ENCODE measurements around the gene CFH.

CFH gene

GRCh38 chr1:196723325-196724185, 71.7 kb downstream of the CFH start:
- peak; percentile 72 for TF ChIP-seq CTCF (IDR thresholded peaks at IDR 0.05; ENCODE audit: extremely low read depth, insufficient read depth, missing control alignments)
- in situ Hi-C loops (cut with MboI; ENCODE audit: low pct_unique_long_range_greater_than_20kb, low sequenced_read_pairs, unreplicated experiment), result no loop called here
- peak; percentile 6 for DNase-seq (ENCODE audit: low spot score)

GRCh38 chr1:196732526-196732925, 80.7 kb downstream of the CFH start:
- DNase-seq (ENCODE audit: low spot score), result no peak
- in situ Hi-C loops (cut with MboI; ENCODE audit: low pct_unique_long_range_greater_than_20kb, low sequenced_read_pairs, unreplicated experiment), result no loop called here
- TF ChIP-seq CTCF (IDR thresholded peaks at IDR 0.05; ENCODE audit: extremely low read depth, insufficient read depth, missing control alignments), result no peak

GRCh38 chr1:196733091-196733970, 81.5 kb downstream of the CFH start:
- no peak for TF ChIP-seq CTCF (IDR thresholded peaks at IDR 0.05; ENCODE audit: extremely low read depth, insufficient read depth, missing control alignments)
- DNase-seq (ENCODE audit: low spot score), result no peak
- in situ Hi-C loops (cut with MboI; ENCODE audit: low pct_unique_long_range_greater_than_20kb, low sequenced_read_pairs, unreplicated experiment), result no loop called here

- TF ChIP-seq CTCF (IDR thresholded peaks at IDR 0.05; ENCODE audit: extremely low read depth, insufficient read depth, missing control alignments), result no peak
- DNase-seq (ENCODE audit: low spot score), result no peak
- in situ Hi-C loops (cut with MboI; ENCODE audit: low pct_unique_long_range_greater_than_20kb, low sequenced_read_pairs, unreplicated experiment), result no loop called here
Observed at GRCh38 chr1:196734006-196734405, 82.2 kb downstream of the CFH start.

- DNase-seq (ENCODE audit: low spot score), result no peak
- no peak for TF ChIP-seq CTCF (IDR thresholded peaks at IDR 0.05; ENCODE audit: extremely low read depth, insufficient read depth, missing control alignments)
- in situ Hi-C loops (cut with MboI; ENCODE audit: low pct_unique_long_range_greater_than_20kb, low sequenced_read_pairs, unreplicated experiment), result no loop called here
Observed at GRCh38 chr1:196734460-196734859, 82.6 kb downstream of the CFH start.

GRCh38 chr1:196738730-196739129, 86.9 kb downstream of the CFH start:
- DNase-seq (ENCODE audit: low spot score), result no peak
- no peak for TF ChIP-seq CTCF (IDR thresholded peaks at IDR 0.05; ENCODE audit: extremely low read depth, insufficient read depth, missing control alignments)
- in situ Hi-C loops (cut with MboI; ENCODE audit: low pct_unique_long_range_greater_than_20kb, low sequenced_read_pairs, unreplicated experiment), result no loop called here

Data from GM13977 (cell line).